Measurements from ENCODE around the gene DNM3. TPM values are rescaled to one million over a fixed set of nuclear protein-coding genes. Genes with fewer than 3 reads are reported as not detected.

Gene DNM3
- total RNA-seq, 1 donor from 2014 or later, result 2.1 TPM

- POLR2A ChIA-PET, result no interaction called here
Measured at GRCh38 chr1:172442404-172442803, 601.1 kb downstream of the DNM3 start.

DNA sequence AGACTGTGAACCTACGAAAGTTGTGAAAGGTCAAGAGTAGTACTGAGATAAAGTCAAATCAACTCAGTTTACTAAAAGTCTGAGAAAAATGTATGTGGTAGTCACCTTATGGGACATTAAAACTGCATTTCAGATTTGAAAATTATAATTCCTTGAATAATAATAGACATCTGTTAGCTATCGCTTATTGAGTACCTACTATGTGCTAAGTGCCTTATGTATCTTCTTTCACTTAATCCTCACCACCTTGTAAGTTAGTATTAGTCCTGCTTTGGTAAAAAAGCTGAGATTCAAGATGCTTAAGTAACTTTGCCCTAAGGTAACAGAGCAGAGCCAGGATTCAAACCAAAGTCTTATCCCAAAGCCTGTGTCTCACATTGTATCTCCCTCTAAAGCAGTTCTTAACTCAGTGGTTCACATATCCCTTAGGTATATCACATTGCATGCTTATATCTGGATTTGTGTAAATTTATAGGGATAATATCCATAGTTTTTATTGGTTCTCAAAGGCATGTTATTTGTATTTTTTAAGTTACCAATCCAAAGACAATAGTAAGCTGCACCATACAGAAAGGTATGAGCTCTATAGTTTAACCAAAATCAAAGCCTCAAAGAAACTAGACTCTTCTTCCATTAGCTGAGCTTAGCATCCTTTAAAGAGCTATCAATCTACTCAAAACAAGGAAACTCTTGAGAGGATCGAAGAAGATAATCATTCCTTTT, 601.7 kb downstream of the DNM3 start:
- intact Hi-C loops (cut with micrococcal nuclease), result loop anchor here (5.0 kb wide), 1 partner anchor 261 kb away; no protein-coding TSS in a partner anchor
- peak overlapping the region; percentile 90 for H3K4me3 Mint-ChIP-seq
- ChIA-PET POLR2A (interaction anchor here (0.5 to 1.8 kb wide), 4 partner anchors 44 to 1764 kb away, joined by 3 to 4 read pairs (median 3); no protein-coding TSS in a partner anchor), CTCF (interaction anchor here (0.6 to 4.3 kb wide), 10 partner anchors 14 to 459 kb away, joined by 3 to 49 read pairs (median 5); no protein-coding TSS in a partner anchor)
- peak overlapping the region; percentile 84 for H3K27ac Mint-ChIP-seq
- H3K27me3 Mint-ChIP-seq, result no peaks in the 10 kb centered on the region
- H3K4me1 Mint-ChIP-seq, result peaks cover 36% of the 10 kb centered on the region
- DNase-seq (no peak), ATAC-seq (ENCODE audit: low read depth) (no peak)
- no peak for TF ChIP-seq CTCF (IDR thresholded peaks at IDR 0.05)
- H3K9me3 Mint-ChIP-seq, result no peaks in the 10 kb centered on the region
- H3K36me3 Mint-ChIP-seq (ENCODE audit: low read depth), result peaks cover 18% of the 10 kb centered on the region

More at GRCh38 chr1:172442404-172442803, 601.1 kb downstream of the DNM3 start:
- Mint-ChIP-seq H3K9me3 (no peaks in the 10 kb centered on the region), H3K27me3 (no peaks in the 10 kb centered on the region), H3K36me3 (ENCODE audit: low read depth) (peaks cover 18% of the 10 kb centered on the region), H3K27ac (peak overlapping the region; percentile 2), H3K4me1 (peaks cover 36% of the 10 kb centered on the region), H3K4me3 (peak overlapping the region; percentile 90)
- CTCF ChIA-PET, result interaction anchor here (2.9 to 4.3 kb wide), 2 partner anchors 13 to 440 kb away, joined by 14 to 49 read pairs; no protein-coding TSS in a partner anchor
- no peak for ATAC-seq (ENCODE audit: low read depth)
- no peak for DNase-seq
- intact Hi-C loops (cut with micrococcal nuclease), result loop anchor here (5.0 kb wide), 1 partner anchor 260 kb away; no protein-coding TSS in a partner anchor
- no peak for TF ChIP-seq CTCF (IDR thresholded peaks at IDR 0.05)

GRCh38 chr1:172443666-172444453, 602.6 kb downstream of the DNM3 start, which contains the start of gene PIGC:
PIGC (minus strand) TSS chr1:172444069; CDS start chr1:172442622, 1,447 bp downstream.
- TF ChIP-seq CTCF (IDR thresholded peaks at IDR 0.05), result no peak
- Mint-ChIP-seq H3K27me3 (no peaks in the 10 kb centered on the region), H3K27ac (peak within 1 kb of the TSS; percentile 84), H3K36me3 (ENCODE audit: low read depth) (peaks cover 15% of the 10 kb centered on the region), H3K4me3 (peak within 1 kb of the TSS; percentile 90), H3K9me3 (no peaks in the 10 kb centered on the region), H3K4me1 (peaks cover 36% of the 10 kb centered on the region)
- intact Hi-C loops (cut with micrococcal nuclease), result loop anchor here (1.0 to 5.0 kb wide), 9 partner anchors 15 to 663 kb away; partner anchors contain the start of gene METTL13
- POLR2A ChIA-PET, result interaction anchor here (0.5 to 1.8 kb wide), 4 partner anchors 45 to 1763 kb away, joined by 3 to 4 read pairs (median 3); no protein-coding TSS in a partner anchor
- DNase-seq (peak; percentile 80), ATAC-seq (ENCODE audit: low read depth) (peak; percentile 99)
- CTCF ChIA-PET, result interaction anchor here (0.6 to 4.3 kb wide), 13 partner anchors 9 to 460 kb away, joined by 3 to 49 read pairs (median 4); no protein-coding TSS in a partner anchor

DNA sequence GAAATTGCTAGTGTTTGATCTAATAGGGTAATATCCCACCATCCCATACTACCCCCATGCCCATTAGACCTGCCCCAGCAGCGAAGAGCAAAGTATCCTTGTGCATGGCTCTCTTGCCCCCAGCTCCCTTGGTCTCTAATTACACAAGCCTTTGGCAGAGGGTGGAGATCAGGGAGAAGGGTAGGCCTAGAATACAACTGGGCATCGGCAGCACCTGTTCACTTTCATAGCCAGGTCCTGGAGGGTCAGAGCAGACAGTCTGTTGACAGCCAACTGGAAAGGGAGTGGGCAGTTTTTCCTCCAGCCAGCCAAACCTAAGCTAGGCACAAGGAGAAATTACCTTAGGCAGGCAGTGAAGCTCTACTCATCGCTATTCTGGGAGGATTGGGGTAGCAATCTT, 605.2 kb downstream of the DNM3 start:
- TF ChIP-seq CTCF (IDR thresholded peaks at IDR 0.05), result no peak
- no peak for DNase-seq
- Mint-ChIP-seq H3K4me3 (no peak overlapping the region), H3K36me3 (ENCODE audit: low read depth) (peaks cover 13% of the 10 kb centered on the region), H3K4me1 (peaks cover 25% of the 10 kb centered on the region), H3K27me3 (no peaks in the 10 kb centered on the region), H3K9me3 (no peaks in the 10 kb centered on the region), H3K27ac (no peak overlapping the region)
- ChIA-PET CTCF (interaction anchor here (1.4 kb wide), 1 partner anchor 444 kb away, joined by 7 read pairs; no protein-coding TSS in a partner anchor), POLR2A (interaction anchor here (0.6 to 1.2 kb wide), 2 partner anchors 86 to 263 kb away, joined by 3 read pairs; partner anchors contain the start of gene SUCO)
- intact Hi-C loops (cut with micrococcal nuclease), result no loop called here
- ATAC-seq (ENCODE audit: low read depth), result no peak
